IMR-90 (cell line): Measurements from ENCODE around the gene IFI30. TPM values are rescaled to one million over a fixed set of nuclear protein-coding genes. Genes with fewer than 3 reads are reported as not detected.
"Not testable (repeated sequence)": the region's sequence is repeated elsewhere in the genome, so short reads cannot be mapped to it uniquely, and the experiment has no call there.

Source experiments
- ATAC-seq: fragments of 200-7000 bp; cut with Tn5 transposase; 2 replicates; pipeline ENCODE4 v1.9.1; 2020; ENCODE audit warnings: low read depth, mild to moderate bottlenecking, moderate library complexity
- BruUV-seq: library from RNA; stranded (reverse); fragments of 400-500 nt; replicated peaks from 2 replicates; lab custom pipeline; 2021; lab: Mats Ljungman, UMichigan
- CTCF ChIA-PET: fragments of 300-600 bp; formaldehyde crosslinking; extraction: SDS; loops from one replicate; lab custom pipeline; 2021; ENCODE audit warnings: antibody characterized with exemption; lab: Yijun Ruan, JAX
- POLR2A ChIA-PET: fragments of 300-600 bp; sonication (Branson Sonifier 250); formaldehyde crosslinking; loops from one replicate; lab custom pipeline; 2022; ENCODE audit warnings: antibody characterized with exemption; ENCODE audit not compliant: unreplicated experiment; lab: Charles Lee
- DNase-seq: peaks from one replicate; pipeline ENCODE4 v3.0.0; 2013
- H2AFZ ChIP-seq: replicated peaks from 2 replicates; pipeline ENCODE3; 2013; ENCODE audit warnings: low read length, mild to moderate bottlenecking; ENCODE audit not compliant: poor library complexity
- H2AK5ac ChIP-seq: 2 replicates; pipeline ENCODE4 v1.6.1; 2013; ENCODE audit warnings: low read depth, low read length, inconsistent platforms
- H2AK9ac ChIP-seq: replicated peaks from 2 replicates; pipeline ENCODE3; 2013; ENCODE audit warnings: mild to moderate bottlenecking, low read depth, low read length, moderate library complexity; ENCODE audit not compliant: poor library complexity
- H2BK120ac ChIP-seq: 2 replicates; pipeline ENCODE4 v1.6.1; 2013; ENCODE audit warnings: low read depth, low read length, inconsistent platforms
- H2BK15ac ChIP-seq: 3 replicates; pipeline ENCODE4 v1.6.1; 2013; ENCODE audit warnings: low read depth, low read length, inconsistent platforms
- H2BK20ac ChIP-seq: 2 replicates; pipeline ENCODE4 v1.6.1; 2013; ENCODE audit warnings: low read depth, mild to moderate bottlenecking, inconsistent platforms, low read length, moderate library complexity
- H2BK5ac ChIP-seq: 2 replicates; pipeline ENCODE4 v1.6.1; 2013; ENCODE audit warnings: mild to moderate bottlenecking, low read depth, low read length, inconsistent platforms; ENCODE audit not compliant: poor library complexity, severe bottlenecking
- H3K14ac ChIP-seq: replicated peaks from 2 replicates; pipeline ENCODE4 v1.6.1; 2013; ENCODE audit warnings: low read depth, low read length, inconsistent platforms
- H3K18ac ChIP-seq: 2 replicates; pipeline ENCODE4 v1.6.1; 2013; ENCODE audit warnings: low read depth, low read length, control low read depth
- H3K23ac ChIP-seq: 2 replicates; pipeline ENCODE4 v1.6.1; 2013; ENCODE audit warnings: low read depth, low read length, inconsistent platforms
- H3K27ac ChIP-seq: 2 replicates; pipeline ENCODE4 v1.5.1; 2013; ENCODE audit warnings: mild to moderate bottlenecking, control low read depth, low read length; ENCODE audit not compliant: insufficient read depth
- H3K27me3 ChIP-seq: 2 replicates; pipeline ENCODE4 v1.6.1; 2013; ENCODE audit warnings: low read length; ENCODE audit not compliant: control insufficient read depth, insufficient read depth
- H3K36me3 ChIP-seq: 2 replicates; pipeline ENCODE4 v1.6.1; 2013; ENCODE audit warnings: low read length, mixed read lengths; ENCODE audit not compliant: control insufficient read depth, insufficient read depth
- H3K4ac ChIP-seq: 2 replicates; pipeline ENCODE4 v1.6.1; 2013; ENCODE audit warnings: low read depth, low read length, inconsistent platforms
- H3K4me1 ChIP-seq: 2 replicates; pipeline ENCODE4 v1.6.1; 2013; ENCODE audit warnings: low read length, mixed read lengths; ENCODE audit not compliant: control insufficient read depth, insufficient read depth
- H3K4me2 ChIP-seq: 2 replicates; pipeline ENCODE4 v1.6.1; 2013; ENCODE audit warnings: low read depth, mild to moderate bottlenecking, control low read depth, low read length, moderate library complexity
- H3K4me3 ChIP-seq: 2 replicates; pipeline ENCODE4 v1.5.1; 2013; ENCODE audit warnings: low read depth, mild to moderate bottlenecking, control low read depth, low read length, moderate library complexity; ENCODE audit not compliant: insufficient read depth
- H3K56ac ChIP-seq: 2 replicates; pipeline ENCODE4 v1.6.1; 2013; ENCODE audit warnings: low read length, inconsistent platforms; ENCODE audit not compliant: insufficient read depth; ENCODE audit errors: extremely low read depth
- H3K79me1 ChIP-seq, 2 experiments: 2 replicates each; pipeline ENCODE4 v1.6.1; 2013; ENCODE audit warnings: low read length in 2 of 2, inconsistent platforms in 1 of 2, low read depth in 1 of 2
- H3K9ac ChIP-seq: 2 replicates; pipeline ENCODE4 v1.6.1; 2013; ENCODE audit warnings: low read depth, low read length, control low read depth
- H3K9me1 ChIP-seq: 2 replicates; pipeline ENCODE4 v1.6.1; 2013; ENCODE audit warnings: low read length, inconsistent platforms; ENCODE audit not compliant: insufficient read depth
- H3K9me3 ChIP-seq: 2 replicates; pipeline ENCODE4 v1.6.1; 2013; ENCODE audit warnings: low read length; ENCODE audit not compliant: control insufficient read depth, insufficient read depth
- H4K20me1 ChIP-seq: 2 replicates; pipeline ENCODE4 v1.6.1; 2013; ENCODE audit warnings: low read length, inconsistent platforms; ENCODE audit not compliant: insufficient read depth
- H4K5ac ChIP-seq: 2 replicates; pipeline ENCODE4 v1.6.1; 2013; ENCODE audit warnings: mild to moderate bottlenecking, low read depth, low read length, control low read depth
- H4K8ac ChIP-seq, 2 experiments: 2 replicates each; pipeline ENCODE4 v1.6.1; 2013; ENCODE audit warnings: low read depth in 2 of 2, low read length in 2 of 2, control low read depth in 1 of 2, inconsistent platforms in 1 of 2
- H4K91ac ChIP-seq: 2 replicates; pipeline ENCODE4 v1.6.1; 2013; ENCODE audit warnings: low read depth, low read length, inconsistent platforms; ENCODE audit not compliant: insufficient read depth
- MAZ ChIP-seq: IDR thresholded peaks from 2 replicates; pipeline ENCODE4 v1.6.1; 2012; ENCODE audit warnings: low read depth, mild to moderate bottlenecking, low read length, improper control_type of control experiment, moderate library complexity, borderline replicate concordance
- NFE2L2 ChIP-seq: fragments of 150-350 bp; IDR thresholded peaks from 2 replicates; pipeline ENCODE4 v1.6.1; 2016; ENCODE audit warnings: low read depth, mild to moderate bottlenecking, low read length
- POLR2A ChIP-seq: IDR thresholded peaks from 2 replicates; pipeline ENCODE4 v1.6.1; 2012; ENCODE audit warnings: mild to moderate bottlenecking, low read depth, low read length
- USF2 ChIP-seq: fragments of 150-350 bp; IDR thresholded peaks from 2 replicates; pipeline ENCODE4 v1.6.1; 2017; ENCODE audit warnings: mild to moderate bottlenecking, antibody characterized with exemption, low read length, low read depth
- WGBS, 2 experiments: methylation state at CpG; one replicate each; pipeline versions ENCODE4 v1.1.5 to v1.1.7; 2013; ENCODE audit warnings: missing lambda C conversion rate in 2 of 2; ENCODE audit not compliant: insufficient read length in 1 of 2; ENCODE audit errors: extremely low coverage in 2 of 2; 5-methylcytosine and 5-hydroxymethylcytosine counted together
- dilution Hi-C: fragments of 300-500 bp; cut with HindIII; formaldehyde crosslinking; loops from one replicate; pipeline ENCODE4 v1.14.3; 2018; ENCODE audit warnings: low sequenced_read_pairs; ENCODE audit not compliant: unreplicated experiment
- in situ Hi-C: fragments of 300-500 bp; cut with MboI; formaldehyde crosslinking; loops from 3 replicates; pipeline ENCODE4 v1.14.3; 2019; ENCODE audit warnings: low sequenced_read_pairs, inconsistent platforms, mixed read lengths
- intact Hi-C: fragments of 100-400 bp; cut with micrococcal nuclease; formaldehyde crosslinking; loops from 2 replicates; pipeline ENCODE4 v1.10.0; 2022
- polyA plus RNA-seq, 3 experiments: library from polyadenylated mRNA; depleted of rRNA; stranded (reverse); fragments of >200 nt; gene quantifications; 2 replicates each; pipeline ENCODE4 v1.2.3, GENCODE V29; 2012; ENCODE audit warnings: low replicate concordance in 1 of 3
- total RNA-seq: library from RNA; depleted of rRNA; stranded (reverse); fragments of >200 nt; gene quantifications from 2 replicates; pipeline ENCODE4 v1.2.3, GENCODE V29; 2012

Gene IFI30
- total and polyA plus RNA-seq, 2 of the 4 experiments (the other 2 are of a cell fraction) = 2.3 TPM

GRCh38 chr19:18208098-18208951, 34.7 kb downstream of the IFI30 start (continued):
- no peak for TF ChIP-seq USF2
- no peak for TF ChIP-seq NFE2L2
- peak; percentile 73 for TF ChIP-seq POLR2A
- TF ChIP-seq MAZ = peak; percentile 11; the same call in 1 of the 2 replicates

- dilution Hi-C loops, H2AK9ac ChIP-seq, DNase-seq, H4K20me1 ChIP-seq, H3K9ac ChIP-seq, H3K9me1 ChIP-seq, H3K56ac ChIP-seq, H3K27me3 ChIP-seq, H3K36me3 ChIP-seq, H3K9me3 ChIP-seq, H3K27ac ChIP-seq, H4K8ac ChIP-seq, BruUV-seq, POLR2A ChIA-PET, H3K18ac ChIP-seq, H2AFZ ChIP-seq, ATAC-seq, H2BK20ac ChIP-seq, H3K4me2 ChIP-seq, H3K4me3 ChIP-seq, H3K23ac ChIP-seq, H3K14ac ChIP-seq, in situ Hi-C loops, H2BK5ac ChIP-seq, H2BK15ac ChIP-seq, H4K5ac ChIP-seq: not testable (repeated sequence)
- Histone ChIP-seq H3K4ac (peak overlapping the region; percentile 25), H2AK5ac (peak overlapping the region; percentile 15; the same call in 1 of the 2 replicates), H3K79me1 (peaks cover 0 to 23% of the 10 kb centered on the region in 2 experiments; a peak in 3 of 4 replicates), H2BK120ac (peak overlapping the region; percentile 32; the same call in 1 of the 2 replicates), H4K91ac (peak overlapping the region; percentile 21; the same call in 1 of the 2 replicates), H3K4me1 (peaks cover 11% of the 10 kb centered on the region)
- WGBS, 2 experiments = no CpG with 5 or more reads among the region's 5 CpGs
- intact Hi-C loops = loop anchor here (2.0 to 10.0 kb wide), 2 partner anchors 69 to 205 kb away; partner anchors contain the start of gene SSBP4
- CTCF ChIA-PET = interaction anchor here (0.5 to 1.0 kb wide), 2 partner anchors 70 to 1092 kb away, joined by 3 to 4 read pairs; no protein-coding TSS in a partner anchor
Observed at GRCh38 chr19:18209912-18210311, 36.3 kb downstream of the IFI30 start.
